ENCODE results near the gene SAMD9.

Gene SAMD9

DNA sequence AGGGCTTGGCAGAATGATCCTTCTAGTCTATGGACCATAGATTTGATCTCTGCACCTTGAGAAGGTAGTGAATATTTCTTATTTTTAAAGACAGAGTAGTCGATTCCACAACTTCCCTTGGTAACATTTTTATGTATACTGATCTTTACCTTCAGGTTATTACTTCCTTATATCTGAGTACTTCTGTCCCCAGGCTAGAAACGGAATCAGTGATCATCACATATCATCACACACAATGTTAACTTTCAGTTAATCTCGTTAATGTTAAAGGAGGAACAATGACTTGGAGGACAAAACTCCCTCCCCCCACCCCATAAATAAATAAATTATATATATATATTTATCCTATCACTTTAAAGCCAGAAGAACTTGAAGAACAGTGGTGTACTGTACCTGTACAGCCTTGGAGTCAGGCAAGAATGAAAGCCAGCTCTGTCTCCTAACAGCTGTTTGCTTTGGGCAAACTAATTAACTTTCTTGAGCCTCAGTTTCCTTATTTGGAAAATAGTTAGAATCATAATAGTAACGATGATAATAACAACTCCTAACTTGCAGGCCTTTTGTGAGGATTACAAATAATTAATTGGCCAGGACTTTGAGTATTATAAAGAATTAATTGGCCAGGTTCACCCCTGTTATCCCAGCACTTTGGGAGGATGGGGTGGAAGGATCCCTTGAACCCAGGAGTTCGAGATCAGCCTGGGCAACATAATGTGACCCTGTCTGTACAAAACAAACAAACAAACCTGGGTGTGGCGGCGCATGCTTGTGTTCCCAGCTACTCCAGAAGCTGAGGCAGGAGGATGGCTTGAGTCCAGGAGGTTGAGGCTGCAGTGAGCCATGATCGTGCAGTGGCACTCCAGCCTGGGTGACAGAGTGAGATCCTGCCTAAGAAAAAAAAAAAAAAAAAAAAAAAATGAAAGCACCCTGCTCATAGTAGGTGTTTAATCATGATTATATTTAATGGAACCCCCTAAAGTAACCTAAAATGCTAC lies 63.5 kb downstream of the SAMD9 start:
- no peak overlapping the region for H3K4me3 ChIP-seq (ENCODE audit: low read length)
- no peak for TF ChIP-seq CTCF (IDR thresholded peaks at IDR 0.05; ENCODE audit: insufficient read depth, low read depth, low read length, missing control alignments)
- DNase-seq (ENCODE audit: low read depth) = no peak

DNA sequence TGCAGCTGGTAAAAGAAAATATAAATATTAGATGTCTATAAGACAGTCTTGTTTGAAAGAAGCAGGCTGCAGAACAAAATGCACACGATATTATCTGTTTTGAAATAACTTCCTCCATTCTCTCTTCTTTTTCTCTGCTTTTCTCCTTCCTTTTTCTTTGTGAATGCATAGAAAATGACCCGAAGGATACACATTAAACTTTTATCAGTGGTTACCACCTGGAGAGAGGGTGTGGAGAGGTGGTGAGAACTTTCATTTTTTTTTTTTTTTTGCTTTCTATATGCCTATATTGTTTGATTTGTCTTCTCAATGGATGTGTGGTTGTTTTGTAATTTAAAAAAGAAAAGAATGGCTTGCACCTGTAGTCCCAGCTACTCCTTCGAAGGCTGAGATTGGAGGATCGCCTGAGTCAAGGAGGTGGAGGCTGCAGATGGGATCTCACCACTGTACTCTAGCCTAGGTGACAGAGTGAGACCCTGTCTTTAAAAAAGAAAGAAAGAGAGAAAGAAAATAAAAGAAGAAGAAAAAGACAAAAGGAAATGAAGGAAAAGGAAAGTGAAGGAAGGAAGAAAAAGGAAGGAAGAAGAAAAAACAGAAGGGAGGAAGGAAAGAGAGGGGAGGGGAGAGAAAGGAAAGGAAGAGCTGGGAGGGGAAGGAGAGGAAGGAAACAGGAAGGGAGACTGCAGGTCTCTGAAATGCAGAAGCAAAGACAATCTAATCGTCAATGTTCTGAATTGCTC lies 64.4 kb downstream of the SAMD9 start:
- H3K4me3 ChIP-seq (ENCODE audit: low read length) = no peak overlapping the region
- no peak for DNase-seq (ENCODE audit: low read depth)
- no peak for TF ChIP-seq CTCF (IDR thresholded peaks at IDR 0.05; ENCODE audit: insufficient read depth, low read depth, low read length, missing control alignments)

- no peak for TF ChIP-seq CTCF (IDR thresholded peaks at IDR 0.05; ENCODE audit: insufficient read depth, low read depth, low read length, missing control alignments)
- DNase-seq (ENCODE audit: low read depth) = no peak
- H3K4me3 ChIP-seq (ENCODE audit: low read length) = no peak overlapping the region
Observed at GRCh38 chr7:93051660-93052059, 66.1 kb downstream of the SAMD9 start.

All from epithelial cell of esophagus (primary cell).